ENCODE data around the gene ODC1.

Gene ODC1

DNA sequence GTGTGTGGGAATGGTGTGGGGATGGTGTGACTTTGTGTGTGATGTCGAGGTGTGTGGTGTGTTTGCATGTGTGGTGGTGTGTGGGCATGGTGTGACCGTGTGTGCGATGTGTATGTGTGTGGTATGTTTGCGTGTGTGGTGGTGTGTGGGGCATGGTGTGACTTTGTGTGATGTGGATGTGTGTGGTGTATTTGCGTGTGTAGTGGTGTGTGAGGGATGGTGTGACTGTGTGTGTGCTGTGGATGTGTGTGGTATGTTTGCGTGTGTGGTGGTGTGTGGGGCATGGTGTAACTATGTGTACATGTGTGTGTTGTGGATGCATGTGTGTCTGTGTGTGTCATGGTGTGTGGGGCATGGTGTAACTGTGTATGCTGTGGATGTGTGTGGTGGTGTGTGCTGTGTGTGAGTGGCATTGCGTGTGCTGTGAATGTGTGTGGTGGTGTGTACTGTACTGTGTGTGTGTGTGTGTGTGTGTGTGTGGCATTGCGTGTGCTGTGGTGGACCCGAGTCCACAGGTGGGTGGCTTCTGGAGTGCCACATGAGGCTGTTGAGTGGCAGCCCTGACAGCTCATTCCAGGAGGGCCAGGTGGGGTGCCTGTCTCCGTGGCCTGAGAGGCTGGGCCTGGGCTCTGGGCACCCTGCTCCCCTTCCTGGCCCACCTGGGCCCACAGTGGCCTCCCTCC lies 14.7 kb downstream of the ODC1 start:
- DNase-seq = no peak

DNA sequence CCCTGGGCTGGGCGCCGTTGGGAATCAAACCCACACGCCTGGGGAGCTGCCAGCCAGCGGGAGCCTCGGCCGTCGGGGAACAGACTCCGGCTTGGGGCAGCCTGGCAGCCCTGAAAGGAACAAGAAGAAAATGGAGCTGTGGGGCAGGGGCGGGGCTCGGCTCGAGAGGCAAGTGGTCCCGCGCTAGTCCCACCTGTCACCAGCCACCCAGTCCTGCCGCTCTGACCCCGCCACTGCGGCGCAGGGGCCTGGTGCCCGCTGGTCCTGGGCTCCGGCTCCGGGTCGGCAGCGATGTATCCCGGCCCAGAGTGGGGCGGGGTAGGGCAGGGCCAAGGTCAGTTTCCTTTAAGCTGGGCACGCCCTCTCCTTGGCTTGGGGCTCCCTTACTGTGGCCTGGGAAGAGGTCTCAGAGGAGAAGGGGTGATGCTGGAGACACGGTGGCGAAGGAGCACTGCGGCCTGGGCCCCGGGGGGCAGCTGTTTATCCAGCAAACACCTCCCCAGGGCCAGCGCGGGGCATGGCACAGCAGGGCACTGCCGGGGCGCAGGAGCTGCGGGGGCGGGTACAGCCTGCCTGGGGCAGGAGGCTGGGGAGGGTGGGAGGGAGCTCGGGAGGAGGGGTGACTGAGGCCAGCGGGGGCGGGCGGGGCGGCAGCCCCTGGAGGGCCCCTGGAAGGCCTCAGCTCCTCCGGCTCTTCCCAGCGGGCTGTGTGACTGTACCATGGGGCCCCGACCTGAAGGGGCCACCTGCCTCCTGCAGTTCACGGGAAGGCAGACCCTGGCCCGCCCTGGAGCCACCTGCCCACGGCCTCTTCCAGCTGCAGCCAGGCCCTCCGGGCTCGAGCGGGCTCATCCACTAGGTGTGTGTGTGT lies 15.6 kb downstream of the ODC1 start:
- peak in 1 of 2 donors; percentile 43 for DNase-seq

- no peak for DNase-seq
These were observed 16.3 kb downstream of the ODC1 start for GRCh38 chr2:10431797-10432196.

GRCh38 chr2:10430886-10431622 lies 17.1 kb downstream of the ODC1 start:
- DNase-seq = no peak

GRCh38 chr2:10428924-10429323 lies 19.2 kb downstream of the ODC1 start:
- DNase-seq = no peak

GRCh38 chr2:10428355-10428754 lies 19.8 kb downstream of the ODC1 start:
- DNase-seq = no peak

DNA sequence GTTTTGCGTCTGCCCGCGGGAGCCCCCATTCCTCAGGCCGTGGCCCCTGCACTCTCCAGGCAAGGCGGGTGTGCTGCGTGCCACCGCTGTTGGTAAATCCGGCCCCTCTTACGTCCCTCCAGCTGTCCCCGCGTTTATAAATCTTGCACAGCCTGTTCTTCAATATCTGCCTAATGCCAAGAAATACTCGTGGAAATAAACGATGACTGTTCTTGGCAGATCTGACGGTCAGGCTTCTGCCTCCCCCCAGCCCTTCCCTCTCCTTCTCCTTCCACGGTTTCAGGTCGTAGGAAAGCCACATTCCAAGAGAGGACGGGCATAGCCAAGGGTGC lies 20.5 kb downstream of the ODC1 start:
- DNase-seq = no peak

DNA sequence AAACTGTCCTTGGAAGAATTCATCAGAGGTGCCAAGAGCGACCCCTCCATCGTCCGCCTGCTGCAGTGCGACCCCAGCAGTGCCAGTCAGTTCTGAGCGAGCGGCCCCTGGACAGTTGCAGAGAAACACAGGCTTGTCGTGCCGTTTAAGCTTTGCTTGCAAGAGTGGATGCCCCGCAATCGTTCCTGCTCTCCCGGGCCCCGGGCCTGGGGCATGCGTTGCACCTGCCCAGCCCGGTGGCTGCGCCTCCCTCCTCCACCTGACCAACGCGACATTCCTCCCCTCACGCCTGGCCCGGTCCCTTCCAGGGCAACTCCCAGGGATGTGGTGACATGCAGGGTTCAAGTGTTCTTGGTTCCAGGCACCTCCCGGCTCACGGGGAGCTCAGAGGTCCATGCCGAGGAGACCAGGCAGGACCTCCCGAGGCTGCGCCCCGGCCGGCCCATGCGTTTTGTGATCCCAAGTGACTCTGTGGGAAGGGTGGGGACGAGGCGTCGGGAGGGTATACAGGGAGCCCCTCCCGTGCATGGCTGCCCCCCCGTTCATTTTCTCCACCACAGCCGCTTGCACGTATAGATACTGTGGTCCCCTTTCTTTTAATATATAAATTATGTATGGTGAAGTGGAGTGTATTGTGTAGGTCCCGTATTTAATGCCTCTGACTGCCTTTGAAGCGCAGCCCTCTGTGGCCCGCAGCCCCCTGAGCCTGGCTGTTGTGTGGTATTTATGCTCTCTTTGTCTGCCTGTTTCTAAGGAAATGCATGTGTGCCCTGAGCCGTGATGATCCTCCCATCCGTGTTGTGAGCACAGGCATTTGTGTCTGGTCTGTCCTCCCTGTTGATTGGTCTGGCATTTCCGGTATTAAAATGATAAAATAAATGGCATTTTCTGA lies 21.2 kb downstream of the ODC1 start:
- DNase-seq = no peak

GRCh38 chr2:10425699-10426098 lies 22.4 kb downstream of the ODC1 start:
- no peak for DNase-seq

- DNase-seq = no peak
These were observed 23.1 kb downstream of the ODC1 start for GRCh38 chr2:10424916-10425505.

- no peak for DNase-seq
These were observed 24.1 kb downstream of the ODC1 start for GRCh38 chr2:10424051-10424450.

GRCh38 chr2:10423400-10423774 lies 24.7 kb downstream of the ODC1 start:
- no peak for DNase-seq

- no peak for DNase-seq
These were observed 25.3 kb downstream of the ODC1 start for GRCh38 chr2:10422732-10423399.

- DNase-seq = no peak
These were observed 25.9 kb downstream of the ODC1 start for GRCh38 chr2:10422251-10422650.

- DNase-seq = no peak
These were observed 28.4 kb downstream of the ODC1 start for GRCh38 chr2:10419553-10420257.

GRCh38 chr2:10417551-10418335 lies 30.4 kb downstream of the ODC1 start:
- DNase-seq = peak in 1 of 2 donors; percentile 43

- DNase-seq = no peak
These were observed 32.5 kb downstream of the ODC1 start for GRCh38 chr2:10415640-10416039.

- DNase-seq = no peak
These were observed 33.1 kb downstream of the ODC1 start for GRCh38 chr2:10415048-10415447.

GRCh38 chr2:10414591-10414990 lies 33.5 kb downstream of the ODC1 start:
- no peak for DNase-seq

GRCh38 chr2:10413991-10414451 lies 34.1 kb downstream of the ODC1 start:
- DNase-seq = no peak

All from inflammatory macrophage treated with lipopolysaccharide for 1 hour (primary cell).